GM12801 (cell line): ENCODE results near the gene CD300H.

Experiments
- TF ChIP-seq, protein P1 (sequence below): IDR thresholded peaks from one replicate; pipeline ENCODE4 v1.5.1; 2011; ENCODE audit warnings: control low read depth; ENCODE audit not compliant: insufficient read length; ENCODE audit errors: extremely low read depth

CD300H gene

DNA sequence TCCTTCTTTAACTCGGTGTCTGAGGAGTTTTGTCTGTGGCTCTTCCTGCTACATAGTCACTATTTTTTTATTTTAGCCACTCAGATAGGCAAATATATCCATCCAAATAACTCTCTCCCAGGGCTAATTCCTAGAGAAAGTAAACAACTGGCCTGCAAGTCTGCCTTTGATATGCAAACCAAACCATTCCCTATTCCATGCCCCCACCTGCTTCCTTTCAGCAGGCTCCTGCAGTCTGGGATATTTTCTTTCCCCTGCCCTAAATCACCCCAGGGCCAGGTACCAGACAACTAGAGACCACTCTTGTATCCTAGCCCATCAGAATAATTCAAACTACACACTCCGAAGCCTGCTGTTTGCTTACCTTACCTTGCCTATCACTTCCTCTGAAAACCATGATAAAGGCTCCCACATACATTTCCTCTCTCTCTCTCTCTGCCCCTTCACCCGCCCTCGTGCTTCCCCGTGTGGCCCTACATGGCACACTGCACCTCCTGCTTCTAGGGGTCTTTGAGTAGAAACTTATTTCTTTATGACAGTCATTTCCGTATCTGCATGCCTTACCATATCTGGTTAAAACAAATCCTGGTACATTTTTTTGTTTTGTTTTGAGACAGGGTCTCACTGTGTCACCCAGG lies 8.3 kb downstream of the CD300H start:
- TF ChIP-seq, protein P1, sequence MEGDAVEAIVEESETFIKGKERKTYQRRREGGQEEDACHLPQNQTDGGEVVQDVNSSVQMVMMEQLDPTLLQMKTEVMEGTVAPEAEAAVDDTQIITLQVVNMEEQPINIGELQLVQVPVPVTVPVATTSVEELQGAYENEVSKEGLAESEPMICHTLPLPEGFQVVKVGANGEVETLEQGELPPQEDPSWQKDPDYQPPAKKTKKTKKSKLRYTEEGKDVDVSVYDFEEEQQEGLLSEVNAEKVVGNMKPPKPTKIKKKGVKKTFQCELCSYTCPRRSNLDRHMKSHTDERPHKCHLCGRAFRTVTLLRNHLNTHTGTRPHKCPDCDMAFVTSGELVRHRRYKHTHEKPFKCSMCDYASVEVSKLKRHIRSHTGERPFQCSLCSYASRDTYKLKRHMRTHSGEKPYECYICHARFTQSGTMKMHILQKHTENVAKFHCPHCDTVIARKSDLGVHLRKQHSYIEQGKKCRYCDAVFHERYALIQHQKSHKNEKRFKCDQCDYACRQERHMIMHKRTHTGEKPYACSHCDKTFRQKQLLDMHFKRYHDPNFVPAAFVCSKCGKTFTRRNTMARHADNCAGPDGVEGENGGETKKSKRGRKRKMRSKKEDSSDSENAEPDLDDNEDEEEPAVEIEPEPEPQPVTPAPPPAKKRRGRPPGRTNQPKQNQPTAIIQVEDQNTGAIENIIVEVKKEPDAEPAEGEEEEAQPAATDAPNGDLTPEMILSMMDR: no peak

DNA sequence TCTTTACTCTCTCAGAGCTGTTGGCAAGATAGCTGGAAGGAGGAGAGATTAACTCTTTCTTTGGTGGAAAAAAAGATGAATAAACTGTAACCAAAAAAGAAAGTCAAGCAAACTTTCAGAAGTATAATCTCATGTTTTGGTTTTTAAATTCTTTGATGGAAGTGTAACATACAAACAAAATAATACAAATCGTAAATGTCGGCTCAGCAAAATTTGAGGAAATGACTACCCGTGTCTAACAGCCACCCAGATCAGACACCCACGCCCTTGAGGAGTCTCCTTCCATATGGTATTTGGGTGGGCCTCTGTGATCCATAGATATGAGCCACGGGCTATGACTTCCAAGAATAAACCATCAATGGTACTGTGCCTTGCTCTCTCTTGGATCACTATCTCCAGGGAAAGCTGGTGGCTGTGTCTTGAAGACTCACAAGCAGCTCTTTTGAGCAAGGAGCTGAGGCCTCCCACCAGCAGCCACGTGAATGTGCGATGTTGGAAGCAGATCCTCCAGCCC lies 11.8 kb downstream of the CD300H start:
- TF ChIP-seq, protein P1: no peak

DNA sequence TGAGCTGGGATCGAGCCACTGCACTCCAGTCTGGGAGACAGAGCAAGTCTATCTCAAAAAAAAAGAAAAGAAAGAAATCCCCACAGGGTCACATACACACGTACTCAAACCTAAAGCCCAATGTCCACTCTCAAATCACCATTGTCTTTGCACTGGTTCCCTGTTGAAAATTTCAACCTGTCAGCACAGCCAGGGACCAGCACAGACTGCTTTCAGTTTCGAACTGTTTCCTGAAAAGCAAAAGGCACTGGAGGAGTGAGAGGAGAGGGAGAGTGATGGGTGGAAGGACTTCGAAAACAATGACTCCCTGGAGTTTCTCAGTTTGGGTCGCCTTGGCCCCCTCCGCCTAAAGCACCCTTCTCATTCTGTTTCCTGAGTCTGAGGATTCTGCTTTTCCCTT lies 12.4 kb downstream of the CD300H start:
- TF ChIP-seq, protein P1: no peak

DNA sequence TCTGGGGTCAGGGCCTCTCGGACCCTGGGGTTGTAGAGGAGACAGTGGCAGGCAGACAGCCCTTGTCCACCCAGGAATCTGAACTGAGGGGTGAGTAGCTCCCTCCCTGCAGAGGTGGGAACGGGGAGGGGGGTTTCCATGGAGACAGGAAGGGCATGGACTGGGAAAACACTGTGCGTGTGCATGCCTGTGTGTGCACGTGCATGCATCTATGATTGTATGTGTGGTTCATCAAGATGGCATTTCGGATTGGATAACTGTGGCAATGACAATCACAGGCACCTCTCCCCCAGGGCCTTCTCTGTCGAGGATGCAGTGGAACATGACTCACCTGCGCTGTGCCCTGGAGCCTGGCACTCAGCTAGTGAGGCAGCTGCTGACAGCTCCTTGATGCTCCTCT lies 15.3 kb downstream of the CD300H start:
- TF ChIP-seq, protein P1: no peak

DNA sequence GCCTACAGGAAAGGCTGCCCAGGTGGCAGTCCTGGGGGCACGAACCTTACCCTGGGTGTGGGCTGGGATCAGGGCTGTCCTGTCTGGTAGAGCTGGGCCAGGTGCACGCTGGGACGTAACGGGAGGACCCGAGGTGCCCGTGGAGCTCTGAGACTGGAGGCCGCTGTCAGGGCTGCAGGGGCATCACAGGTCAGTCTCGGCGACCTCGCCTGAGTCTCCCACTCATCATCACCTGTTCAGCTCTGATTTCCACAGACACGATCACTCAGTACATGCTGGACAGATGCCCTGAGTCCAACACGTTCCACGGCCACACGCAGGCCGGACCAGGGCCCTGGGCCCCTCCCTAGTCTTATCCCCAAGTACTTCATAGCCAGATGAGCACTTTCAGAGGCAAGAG lies 16.7 kb downstream of the CD300H start:
- TF ChIP-seq, protein P1: no peak

DNA sequence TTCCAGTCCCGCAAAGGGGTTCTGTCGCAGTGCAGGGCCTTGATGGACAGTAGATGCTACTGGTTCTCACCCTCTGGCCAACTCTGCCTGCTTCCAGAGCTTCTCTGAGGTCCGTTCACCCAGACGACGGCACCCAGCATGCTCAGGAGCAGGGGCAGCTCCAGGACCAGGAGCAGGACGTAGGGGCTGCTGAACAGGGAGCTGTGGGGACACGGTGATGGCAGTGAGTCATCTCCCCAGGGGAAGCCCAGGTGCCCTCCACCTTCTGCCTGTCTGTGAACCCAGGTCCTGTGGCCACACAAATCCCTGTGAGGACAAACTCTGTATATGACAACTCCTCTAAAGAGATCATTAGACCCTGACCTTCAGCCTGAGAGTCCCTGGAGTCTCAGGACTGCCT lies 18.0 kb downstream of the CD300H start:
- TF ChIP-seq, protein P1: no peak

DNA sequence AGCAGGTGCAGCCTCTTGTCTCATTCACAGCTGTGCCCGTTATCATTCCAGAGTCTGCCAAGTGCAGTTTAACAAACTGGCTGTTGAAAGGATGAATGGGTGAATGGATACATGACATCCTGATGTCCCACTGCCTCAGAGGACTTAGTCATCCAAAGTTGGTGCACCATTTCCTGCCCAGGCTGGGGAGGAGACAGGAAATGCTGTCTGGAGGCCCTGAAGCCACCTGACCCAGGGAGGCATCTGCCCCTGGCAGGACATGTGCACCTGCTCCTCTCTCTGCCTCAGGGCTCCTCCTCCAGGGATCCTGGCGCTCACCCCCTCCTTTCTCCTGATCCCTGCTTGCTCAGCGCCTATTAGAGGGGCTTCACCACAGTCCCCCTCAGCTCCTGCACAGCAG lies 19.6 kb downstream of the CD300H start:
- TF ChIP-seq, protein P1: no peak
